Suprapubic skin (tissue), 4 donors: Measurements from ENCODE around the gene TMEM232. TPM values are rescaled to one million over a fixed set of nuclear protein-coding genes. Genes with fewer than 3 reads are reported as not detected.

Experiments used
- DNase-seq, 2 donors: peaks; one replicate each; pipeline ENCODE4 v3.0.0-alpha.2; 2019; ENCODE audit warnings: low spot score in 2 of 2
- H3K27ac ChIP-seq: fragments of 200-600 bp; sonication (generic); one replicate; pipeline ENCODE4 v1.5.1; 2019
- H3K27me3 ChIP-seq: fragments of 200-600 bp; sonication (generic); one replicate; pipeline ENCODE4 v1.5.1; 2019
- H3K36me3 ChIP-seq: fragments of 200-600 bp; sonication (generic); one replicate; pipeline ENCODE4 v1.5.1; 2019
- H3K4me1 ChIP-seq: fragments of 200-600 bp; sonication (generic); one replicate; pipeline ENCODE4 v1.5.1; 2019
- H3K4me3 ChIP-seq: fragments of 200-600 bp; sonication (generic); one replicate; pipeline ENCODE4 v1.5.1; 2019; ENCODE audit warnings: mild to moderate bottlenecking
- H3K9me3 ChIP-seq: fragments of 200-600 bp; sonication (generic); one replicate; pipeline ENCODE4 v1.5.1; 2019
- CTCF ChIP-seq, 2 donors: fragments of 200-600 bp in 1 of 2; fragments of 450-650 bp in 1 of 2; sonication (generic) in 1 of 2; IDR thresholded peaks; one replicate each; pipeline ENCODE4 v1.5.1; 2016 to 2019; ENCODE audit warnings: antibody characterized with exemption in 2 of 2, mild to moderate bottlenecking in 1 of 2, moderate library complexity in 1 of 2
- EP300 ChIP-seq: sonication (generic); formaldehyde crosslinking; IDR thresholded peaks from one replicate; pipeline ENCODE4 v1.6.1; 2017; ENCODE audit warnings: antibody characterized with exemption
- POLR2A ChIP-seq, 2 donors: fragments of 450-650 bp; IDR thresholded peaks; one replicate each; pipeline ENCODE4 v1.6.1; 2017; ENCODE audit warnings: antibody characterized with exemption in 2 of 2, mild to moderate bottlenecking in 2 of 2, moderate library complexity in 2 of 2
- POLR2AphosphoS5 ChIP-seq, 3 donors: sonication (generic); formaldehyde crosslinking; IDR thresholded peaks; one replicate each; pipeline ENCODE4 v1.6.1; 2017; ENCODE audit warnings: antibody characterized with exemption in 3 of 3
- WGBS: methylation state at CpG from one replicate; pipeline ENCODE4 v1.1.5; 2018; 5-methylcytosine and 5-hydroxymethylcytosine counted together
- total RNA-seq, 4 donors: library from RNA; depleted of rRNA; stranded (reverse); fragments of >200 nt; gene quantifications; one replicate each; pipeline ENCODE4 v1.1.0, GENCODE V29; 2016

TMEM232 gene
- total RNA-seq, 4 donors from 2014 or later: 0.76 to 1.9 (median 0.98) TPM

- TF ChIP-seq POLR2A (IDR thresholded peaks at IDR 0.05): no peak
- TF ChIP-seq EP300: no peak
- no peak for TF ChIP-seq CTCF (IDR thresholded peaks at IDR 0.05)
- no peak for TF ChIP-seq POLR2AphosphoS5 (IDR thresholded peaks at IDR 0.05)
- H3K4me1 ChIP-seq: no peaks in the 10 kb centered on the region
- WGBS: 85% methylated on average over 4 of the region's 4 CpGs
- no peak for DNase-seq
- no peak overlapping the region for H3K4me3 ChIP-seq
- no peak overlapping the region for H3K27ac ChIP-seq
- H3K27me3 ChIP-seq: no peaks in the 10 kb centered on the region
- H3K9me3 ChIP-seq: no peaks in the 10 kb centered on the region
- H3K36me3 ChIP-seq: no peaks in the 10 kb centered on the region
Observed at GRCh38 chr5:110460837-110461236, 265.6 kb downstream of the TMEM232 start.

GRCh38 chr5:110458313-110458712 lies 268.2 kb downstream of the TMEM232 start:
- 96% methylated on average over 1 of the region's 1 CpG for WGBS
- no peak for DNase-seq
- H3K36me3 ChIP-seq: no peaks in the 10 kb centered on the region
- no peak for TF ChIP-seq EP300
- no peak for TF ChIP-seq CTCF (IDR thresholded peaks at IDR 0.05)
- TF ChIP-seq POLR2AphosphoS5 (IDR thresholded peaks at IDR 0.05): no peak
- TF ChIP-seq POLR2A (IDR thresholded peaks at IDR 0.05): no peak
- H3K4me1 ChIP-seq: no peaks in the 10 kb centered on the region
- no peak overlapping the region for H3K27ac ChIP-seq
- no peaks in the 10 kb centered on the region for H3K9me3 ChIP-seq
- H3K4me3 ChIP-seq: no peak overlapping the region
- H3K27me3 ChIP-seq: no peaks in the 10 kb centered on the region

- Histone ChIP-seq H3K4me1 (no peaks in the 10 kb centered on the region), H3K4me3 (no peak overlapping the region), H3K36me3 (no peaks in the 10 kb centered on the region), H3K27ac (no peak overlapping the region), H3K27me3 (no peaks in the 10 kb centered on the region), H3K9me3 (no peaks in the 10 kb centered on the region)
- DNase-seq: no peak
- WGBS: 92% methylated on average over 4 of the region's 4 CpGs
- TF ChIP-seq POLR2A (IDR thresholded peaks at IDR 0.05) (no peak), POLR2AphosphoS5 (IDR thresholded peaks at IDR 0.05) (no peak), EP300 (no peak), CTCF (IDR thresholded peaks at IDR 0.05) (no peak)
Observed at GRCh38 chr5:110442856-110443255, 283.6 kb downstream of the TMEM232 start.

- Histone ChIP-seq H3K4me1 (no peaks in the 10 kb centered on the region), H3K36me3 (no peaks in the 10 kb centered on the region), H3K4me3 (no peak overlapping the region), H3K27me3 (no peaks in the 10 kb centered on the region), H3K9me3 (peaks cover 3% of the 10 kb centered on the region), H3K27ac (no peak overlapping the region)
- WGBS: 53% methylated on average over 2 of the region's 2 CpGs
- no peak for DNase-seq
- TF ChIP-seq EP300: no peak
- TF ChIP-seq POLR2A (IDR thresholded peaks at IDR 0.05): no peak
- TF ChIP-seq POLR2AphosphoS5 (IDR thresholded peaks at IDR 0.05): no peak
- TF ChIP-seq CTCF (IDR thresholded peaks at IDR 0.05): no peak
Observed at GRCh38 chr5:110441035-110441434, 285.4 kb downstream of the TMEM232 start.

GRCh38 chr5:110440058-110440457 lies 286.4 kb downstream of the TMEM232 start:
- no peak for TF ChIP-seq POLR2AphosphoS5 (IDR thresholded peaks at IDR 0.05)
- TF ChIP-seq CTCF (IDR thresholded peaks at IDR 0.05): no peak
- TF ChIP-seq EP300: no peak
- TF ChIP-seq POLR2A (IDR thresholded peaks at IDR 0.05): no peak
- Histone ChIP-seq H3K27ac (no peak overlapping the region), H3K4me3 (no peak overlapping the region), H3K27me3 (no peaks in the 10 kb centered on the region), H3K4me1 (no peaks in the 10 kb centered on the region), H3K9me3 (peaks cover 3% of the 10 kb centered on the region), H3K36me3 (no peaks in the 10 kb centered on the region)
- WGBS: 78% methylated on average over 2 of the region's 2 CpGs
- no peak for DNase-seq
